ENCODE results near the gene RDH13. TPM values are rescaled to one million over a fixed set of nuclear protein-coding genes. Genes with fewer than 3 reads are reported as not detected.
A peak's percentile ranks its signal among the peaks of the same experiment; 100 is the strongest.
"Not testable (repeated sequence)": the region's sequence is repeated elsewhere in the genome, so short reads cannot be mapped to it uniquely, and the experiment has no call there.

RDH13 gene
- polyA plus RNA-seq, 1 donor from 2014 or later: 18.7 TPM

- H3K36me3 Mint-ChIP-seq: peaks cover 4% of the 10 kb centered on the region
- no peaks in the 10 kb centered on the region for H3K9me3 Mint-ChIP-seq
- H3K4me1 Mint-ChIP-seq: peaks cover 0 to 11% (median 4%) of the 10 kb centered on the region in 3 donors
- H3K27ac Mint-ChIP-seq: no peak overlapping the region
- peak overlapping the region in 1 of 4 donors; percentile 12 for H3K4me3 Mint-ChIP-seq
- no peaks in the 10 kb centered on the region for H3K27me3 Mint-ChIP-seq
Measured at GRCh38 chr19:55032170-55032800, 30.7 kb downstream of the RDH13 start.

GRCh38 chr19:55031178-55031577, 31.8 kb downstream of the RDH13 start:
- no peaks in the 10 kb centered on the region for H3K27me3 Mint-ChIP-seq

GRCh38 chr19:55028757-55029156, 34.2 kb downstream of the RDH13 start:
- no peaks in the 10 kb centered on the region for H3K27me3 Mint-ChIP-seq
- peaks cover 2 to 11% (median 4%) of the 10 kb centered on the region in 3 donors for H3K4me1 Mint-ChIP-seq
- H3K36me3 Mint-ChIP-seq: peaks cover 1% of the 10 kb centered on the region
- peaks cover under 1 to 4% (median 4%) of the 10 kb centered on the region in 3 donors for H3K9me3 Mint-ChIP-seq
- peak overlapping the region in 1 of 4 donors; percentile 52 for H3K4me3 Mint-ChIP-seq
- no peak overlapping the region for H3K27ac Mint-ChIP-seq

More at GRCh38 chr19:55031178-55031577, 31.8 kb downstream of the RDH13 start:
- Mint-ChIP-seq H3K27ac (no peak overlapping the region), H3K9me3 (peaks cover 0 to 1% (median under 1%) of the 10 kb centered on the region in 3 donors), H3K36me3 (peaks cover 4% of the 10 kb centered on the region), H3K4me3 (no peak overlapping the region), H3K4me1 (peaks cover 0 to 11% (median 4%) of the 10 kb centered on the region in 3 donors)

- H3K27ac Mint-ChIP-seq: peak overlapping the region in 1 of 3 donors; percentile 23
- peaks cover 6% of the 10 kb centered on the region for H3K36me3 Mint-ChIP-seq
- H3K4me1 Mint-ChIP-seq: peaks cover 2 to 11% (median 4%) of the 10 kb centered on the region in 3 donors
- no peak overlapping the region for H3K4me3 Mint-ChIP-seq
- peaks cover 2 to 4% (median 4%) of the 10 kb centered on the region in 3 donors for H3K9me3 Mint-ChIP-seq
- H3K27me3 Mint-ChIP-seq: no peaks in the 10 kb centered on the region
Measured at GRCh38 chr19:55027472-55028337, 35.2 kb downstream of the RDH13 start.

GRCh38 chr19:55027140-55027471, 35.8 kb downstream of the RDH13 start:
- not testable (repeated sequence) for H3K27me3 Mint-ChIP-seq, H3K36me3 Mint-ChIP-seq, H3K4me3 Mint-ChIP-seq, H3K27ac Mint-ChIP-seq, H3K9me3 Mint-ChIP-seq
- H3K4me1 Mint-ChIP-seq: peaks cover 2 to 11% (median 4%) of the 10 kb centered on the region in 3 donors

GRCh38 chr19:55024111-55024510, 38.8 kb downstream of the RDH13 start:
- no peak overlapping the region for H3K4me3 Mint-ChIP-seq
- H3K36me3 Mint-ChIP-seq: peaks cover 11% of the 10 kb centered on the region
- H3K27ac Mint-ChIP-seq: no peak overlapping the region

GRCh38 chr19:55020351-55020750, 42.6 kb downstream of the RDH13 start:
- H3K4me1 Mint-ChIP-seq, H3K4me3 Mint-ChIP-seq, H3K27ac Mint-ChIP-seq, H3K27me3 Mint-ChIP-seq, H3K9me3 Mint-ChIP-seq: not testable (repeated sequence)
- peaks cover 11% of the 10 kb centered on the region for H3K36me3 Mint-ChIP-seq

More at GRCh38 chr19:55024111-55024510, 38.8 kb downstream of the RDH13 start:
- H3K9me3 Mint-ChIP-seq: peaks cover 4 to 7% (median 5%) of the 10 kb centered on the region in 3 donors
- no peaks in the 10 kb centered on the region for H3K27me3 Mint-ChIP-seq
- H3K4me1 Mint-ChIP-seq: peaks cover 2 to 10% (median 4%) of the 10 kb centered on the region in 3 donors

GRCh38 chr19:55018633-55019032, 44.3 kb downstream of the RDH13 start:
- H3K27me3 Mint-ChIP-seq: no peaks in the 10 kb centered on the region
- H3K9me3 Mint-ChIP-seq: peaks cover 3 to 7% (median 6%) of the 10 kb centered on the region in 3 donors
- peak overlapping the region in 1 of 4 donors; percentile 35 for H3K4me3 Mint-ChIP-seq
- peak overlapping the region in 1 of 3 donors; percentile 15 for H3K27ac Mint-ChIP-seq
- peaks cover 10% of the 10 kb centered on the region for H3K36me3 Mint-ChIP-seq
- H3K4me1 Mint-ChIP-seq: peaks cover 0 to 5% (median 4%) of the 10 kb centered on the region in 3 donors

GRCh38 chr19:55018216-55018615, 44.7 kb downstream of the RDH13 start:
- Mint-ChIP-seq H3K36me3 (peaks cover 6% of the 10 kb centered on the region), H3K4me3 (peak overlapping the region in 1 of 4 donors; percentile 35), H3K27me3 (no peaks in the 10 kb centered on the region), H3K9me3 (peaks cover 3 to 6% (median 6%) of the 10 kb centered on the region in 3 donors), H3K27ac (peak overlapping the region in 1 of 3 donors; percentile 15), H3K4me1 (peaks cover 0 to 5% (median 4%) of the 10 kb centered on the region in 3 donors)

- Mint-ChIP-seq H3K9me3 (peaks cover 3 to 11% (median 6%) of the 10 kb centered on the region in 3 donors), H3K4me1 (peaks cover 0 to 6% (median 4%) of the 10 kb centered on the region in 3 donors), H3K27ac (no peak overlapping the region), H3K36me3 (peaks cover 5% of the 10 kb centered on the region), H3K4me3 (no peak overlapping the region), H3K27me3 (no peaks in the 10 kb centered on the region)
Measured at GRCh38 chr19:55016017-55016416, 46.9 kb downstream of the RDH13 start.

GRCh38 chr19:55015126-55015525, 47.8 kb downstream of the RDH13 start:
- peaks cover 8% of the 10 kb centered on the region for H3K36me3 Mint-ChIP-seq
- H3K4me1 Mint-ChIP-seq: peaks cover 0 to 6% (median 4%) of the 10 kb centered on the region in 3 donors
- H3K4me3 Mint-ChIP-seq: peak overlapping the region in 2 of 4 donors; percentile 53 to 62
- H3K27me3 Mint-ChIP-seq: no peaks in the 10 kb centered on the region
- H3K9me3 Mint-ChIP-seq: peaks cover 3 to 9% (median 4%) of the 10 kb centered on the region in 3 donors
- H3K27ac Mint-ChIP-seq: peak overlapping the region in 1 of 3 donors; percentile 22

- Mint-ChIP-seq H3K27me3 (no peaks in the 10 kb centered on the region), H3K9me3 (peaks cover 3 to 9% (median 4%) of the 10 kb centered on the region in 3 donors), H3K4me3 (peak overlapping the region in 1 of 4 donors; percentile 62), H3K4me1 (peaks cover 0 to 6% (median 4%) of the 10 kb centered on the region in 3 donors), H3K36me3 (peaks cover 6% of the 10 kb centered on the region), H3K27ac (no peak overlapping the region)
Measured at GRCh38 chr19:55014714-55015113, 48.2 kb downstream of the RDH13 start.

GRCh38 chr19:55013596-55013995, 49.4 kb downstream of the RDH13 start:
- Mint-ChIP-seq H3K9me3 (peaks cover 4 to 14% (median 10%) of the 10 kb centered on the region in 3 donors), H3K4me3 (no peak overlapping the region), H3K36me3 (peaks cover 9% of the 10 kb centered on the region), H3K4me1 (peaks cover 0 to 9% (median 4%) of the 10 kb centered on the region in 3 donors), H3K27me3 (peaks cover 4% of the 10 kb centered on the region), H3K27ac (no peak overlapping the region)

GRCh38 chr19:55012306-55012705, 50.6 kb downstream of the RDH13 start:
- Mint-ChIP-seq H3K4me3 (no peak overlapping the region), H3K36me3 (peaks cover 14% of the 10 kb centered on the region), H3K27ac (no peak overlapping the region), H3K9me3 (peaks cover 9 to 19% (median 18%) of the 10 kb centered on the region in 3 donors), H3K27me3 (peaks cover 6% of the 10 kb centered on the region), H3K4me1 (peaks cover 0 to 5% (median 4%) of the 10 kb centered on the region in 3 donors)

- Mint-ChIP-seq H3K36me3 (peaks cover 18% of the 10 kb centered on the region), H3K4me1 (peaks cover 6 to 11% (median 11%) of the 10 kb centered on the region in 3 donors), H3K9me3 (peaks cover 14 to 26% (median 23%) of the 10 kb centered on the region in 3 donors)
- not testable (repeated sequence) for H3K27me3 Mint-ChIP-seq, H3K27ac Mint-ChIP-seq, H3K4me3 Mint-ChIP-seq
Measured at GRCh38 chr19:55010561-55010960, 52.4 kb downstream of the RDH13 start.
